GM19328 (cell line): Measurements from ENCODE around the gene GALNT17.
"Not testable (repeated sequence)": the region's sequence is repeated elsewhere in the genome, so short reads cannot be mapped to it uniquely, and the experiment has no call there.

ENCODE experiments used
- ATAC-seq: cut with Tn5 transposase; IDR thresholded peaks from one replicate; pipeline ENCODE4 v1.9.1; 2021; ENCODE audit warnings: mild to moderate bottlenecking, moderate library complexity; ENCODE audit not compliant: unreplicated experiment

The GALNT17 gene

GRCh38 chr7:71604818-71605414, 473.0 kb downstream of the GALNT17 start:
- no peak for ATAC-seq

- ATAC-seq: no peak
Measured at GRCh38 chr7:71611986-71612385, 480.0 kb downstream of the GALNT17 start.

GRCh38 chr7:71612911-71613310, 481.0 kb downstream of the GALNT17 start:
- ATAC-seq: no peak

- ATAC-seq: no peak
Measured at GRCh38 chr7:71613313-71613712, 481.4 kb downstream of the GALNT17 start.

GRCh38 chr7:71615017-71615416, 483.1 kb downstream of the GALNT17 start:
- no peak for ATAC-seq

GRCh38 chr7:71616217-71616616, 484.3 kb downstream of the GALNT17 start:
- ATAC-seq: no peak

- ATAC-seq: no peak
Measured at GRCh38 chr7:71618278-71618677, 486.3 kb downstream of the GALNT17 start.

- ATAC-seq: no peak
Measured at GRCh38 chr7:71625545-71625944, 493.6 kb downstream of the GALNT17 start.

- no peak for ATAC-seq
Measured at GRCh38 chr7:71626206-71626605, 494.3 kb downstream of the GALNT17 start.

GRCh38 chr7:71627651-71628050, 495.7 kb downstream of the GALNT17 start:
- no peak for ATAC-seq

GRCh38 chr7:71630516-71630915, 498.6 kb downstream of the GALNT17 start:
- ATAC-seq: no peak

- ATAC-seq: no peak
Measured at GRCh38 chr7:71633551-71634008, 501.6 kb downstream of the GALNT17 start.

GRCh38 chr7:71635849-71636248, 503.9 kb downstream of the GALNT17 start:
- not testable (repeated sequence) for ATAC-seq

GRCh38 chr7:71636329-71636728, 504.4 kb downstream of the GALNT17 start:
- no peak for ATAC-seq

GRCh38 chr7:71637578-71637977, 505.6 kb downstream of the GALNT17 start:
- ATAC-seq: no peak

GRCh38 chr7:71638108-71638507, 506.2 kb downstream of the GALNT17 start:
- no peak for ATAC-seq

GRCh38 chr7:71639382-71640085, 507.6 kb downstream of the GALNT17 start:
- no peak for ATAC-seq

GRCh38 chr7:71643031-71643430, 511.1 kb downstream of the GALNT17 start:
- not testable (repeated sequence) for ATAC-seq

- ATAC-seq: no peak
Measured at GRCh38 chr7:71645836-71646235, 513.9 kb downstream of the GALNT17 start.

- ATAC-seq: no peak
Measured at GRCh38 chr7:71649812-71650211, 517.9 kb downstream of the GALNT17 start.

- no peak for ATAC-seq
Measured at GRCh38 chr7:71650653-71651337, 518.9 kb downstream of the GALNT17 start.

- no peak for ATAC-seq
Measured at GRCh38 chr7:71652510-71652909, 520.6 kb downstream of the GALNT17 start.
